HL-60/S4 (cell line): ENCODE data around the gene TDRD9.
"Not testable (repeated sequence)": the region's sequence is repeated elsewhere in the genome, so short reads cannot be mapped to it uniquely, and the experiment has no call there.

Experiments used
- in situ Hi-C: fragments of 300-500 bp; cut with MboI; formaldehyde crosslinking; loops from 2 replicates; pipeline ENCODE4 v1.14.3; 2022; ENCODE audit warnings: low sequenced_read_pairs

TDRD9 gene, protein sequence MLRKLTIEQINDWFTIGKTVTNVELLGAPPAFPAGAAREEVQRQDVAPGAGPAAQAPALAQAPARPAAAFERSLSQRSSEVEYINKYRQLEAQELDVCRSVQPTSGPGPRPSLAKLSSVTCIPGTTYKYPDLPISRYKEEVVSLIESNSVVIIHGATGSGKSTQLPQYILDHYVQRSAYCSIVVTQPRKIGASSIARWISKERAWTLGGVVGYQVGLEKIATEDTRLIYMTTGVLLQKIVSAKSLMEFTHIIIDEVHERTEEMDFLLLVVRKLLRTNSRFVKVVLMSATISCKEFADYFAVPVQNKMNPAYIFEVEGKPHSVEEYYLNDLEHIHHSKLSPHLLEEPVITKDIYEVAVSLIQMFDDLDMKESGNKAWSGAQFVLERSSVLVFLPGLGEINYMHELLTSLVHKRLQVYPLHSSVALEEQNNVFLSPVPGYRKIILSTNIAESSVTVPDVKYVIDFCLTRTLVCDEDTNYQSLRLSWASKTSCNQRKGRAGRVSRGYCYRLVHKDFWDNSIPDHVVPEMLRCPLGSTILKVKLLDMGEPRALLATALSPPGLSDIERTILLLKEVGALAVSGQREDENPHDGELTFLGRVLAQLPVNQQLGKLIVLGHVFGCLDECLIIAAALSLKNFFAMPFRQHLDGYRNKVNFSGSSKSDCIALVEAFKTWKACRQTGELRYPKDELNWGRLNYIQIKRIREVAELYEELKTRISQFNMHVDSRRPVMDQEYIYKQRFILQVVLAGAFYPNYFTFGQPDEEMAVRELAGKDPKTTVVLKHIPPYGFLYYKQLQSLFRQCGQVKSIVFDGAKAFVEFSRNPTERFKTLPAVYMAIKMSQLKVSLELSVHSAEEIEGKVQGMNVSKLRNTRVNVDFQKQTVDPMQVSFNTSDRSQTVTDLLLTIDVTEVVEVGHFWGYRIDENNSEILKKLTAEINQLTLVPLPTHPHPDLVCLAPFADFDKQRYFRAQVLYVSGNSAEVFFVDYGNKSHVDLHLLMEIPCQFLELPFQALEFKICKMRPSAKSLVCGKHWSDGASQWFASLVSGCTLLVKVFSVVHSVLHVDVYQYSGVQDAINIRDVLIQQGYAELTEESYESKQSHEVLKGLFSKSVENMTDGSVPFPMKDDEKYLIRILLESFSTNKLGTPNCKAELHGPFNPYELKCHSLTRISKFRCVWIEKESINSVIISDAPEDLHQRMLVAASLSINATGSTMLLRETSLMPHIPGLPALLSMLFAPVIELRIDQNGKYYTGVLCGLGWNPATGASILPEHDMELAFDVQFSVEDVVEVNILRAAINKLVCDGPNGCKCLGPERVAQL (N-terminal part only)

DNA sequence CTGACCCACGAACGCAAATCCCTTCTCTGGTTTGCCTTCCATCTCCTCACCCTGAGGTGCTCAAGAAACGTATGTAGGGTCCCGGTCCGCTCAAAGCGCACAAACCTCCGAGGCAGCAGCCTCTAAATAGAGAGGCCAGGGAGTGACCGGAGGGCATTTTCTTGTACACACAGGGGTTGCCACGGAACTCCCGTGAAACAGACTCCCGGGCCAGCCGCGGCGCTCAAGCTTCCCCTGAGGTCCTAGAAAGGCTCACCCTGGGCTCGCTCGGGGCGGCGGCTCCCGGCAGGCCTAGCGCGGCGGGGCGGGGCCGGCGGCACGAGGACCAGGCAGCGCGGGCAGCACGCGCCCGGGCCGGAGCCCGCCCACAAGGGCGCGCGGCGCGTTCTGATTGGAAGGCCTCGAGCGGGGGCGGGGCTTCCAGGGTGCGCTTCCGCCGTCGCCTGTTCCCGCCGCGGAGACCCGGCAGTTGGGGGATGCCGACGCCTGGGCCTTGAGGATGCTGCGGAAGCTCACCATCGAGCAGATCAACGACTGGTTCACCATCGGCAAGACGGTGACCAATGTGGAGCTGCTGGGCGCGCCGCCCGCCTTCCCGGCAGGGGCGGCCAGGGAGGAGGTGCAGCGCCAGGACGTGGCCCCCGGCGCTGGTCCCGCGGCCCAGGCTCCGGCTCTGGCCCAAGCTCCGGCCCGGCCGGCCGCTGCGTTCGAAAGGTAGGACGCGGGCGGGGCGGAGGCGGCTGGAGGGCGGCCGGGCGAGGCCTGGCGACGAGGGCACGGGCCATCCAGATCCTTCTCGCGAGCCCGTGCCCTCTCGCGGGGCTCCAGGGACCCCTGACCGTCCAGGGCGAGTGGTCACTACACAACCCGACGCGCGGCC lies at the start of gene TDRD9:
Gene TDRD9, plus strand, starts transcription at position 446 of the 880 bp plus-strand sequence. Its CDS starts 54 bp downstream, at position 500.
- in situ Hi-C loops, result no loop called here

DNA sequence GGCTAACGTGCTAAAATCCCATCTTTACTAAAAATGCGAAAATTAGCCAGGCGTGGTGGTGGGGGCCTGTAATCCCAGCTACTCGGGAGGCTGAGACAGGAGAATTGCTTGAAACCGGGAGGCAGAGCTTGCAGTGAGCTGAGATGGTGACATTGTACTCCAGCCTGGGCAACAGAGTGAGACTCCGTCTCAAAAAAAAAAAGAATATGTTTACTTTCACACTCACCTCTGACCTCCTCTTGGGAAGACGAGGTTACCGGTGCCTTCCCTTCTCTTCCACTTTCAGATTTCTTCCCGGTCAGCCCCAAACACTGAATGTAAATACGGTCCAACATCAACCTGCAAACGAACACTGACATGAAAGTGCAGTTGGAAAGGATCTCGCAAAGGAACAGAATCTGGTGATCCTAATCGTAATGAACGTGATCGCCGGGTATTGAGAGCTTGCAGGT lies 49.1 kb upstream of the TDRD9 start:
- in situ Hi-C loops, result no loop called here

DNA sequence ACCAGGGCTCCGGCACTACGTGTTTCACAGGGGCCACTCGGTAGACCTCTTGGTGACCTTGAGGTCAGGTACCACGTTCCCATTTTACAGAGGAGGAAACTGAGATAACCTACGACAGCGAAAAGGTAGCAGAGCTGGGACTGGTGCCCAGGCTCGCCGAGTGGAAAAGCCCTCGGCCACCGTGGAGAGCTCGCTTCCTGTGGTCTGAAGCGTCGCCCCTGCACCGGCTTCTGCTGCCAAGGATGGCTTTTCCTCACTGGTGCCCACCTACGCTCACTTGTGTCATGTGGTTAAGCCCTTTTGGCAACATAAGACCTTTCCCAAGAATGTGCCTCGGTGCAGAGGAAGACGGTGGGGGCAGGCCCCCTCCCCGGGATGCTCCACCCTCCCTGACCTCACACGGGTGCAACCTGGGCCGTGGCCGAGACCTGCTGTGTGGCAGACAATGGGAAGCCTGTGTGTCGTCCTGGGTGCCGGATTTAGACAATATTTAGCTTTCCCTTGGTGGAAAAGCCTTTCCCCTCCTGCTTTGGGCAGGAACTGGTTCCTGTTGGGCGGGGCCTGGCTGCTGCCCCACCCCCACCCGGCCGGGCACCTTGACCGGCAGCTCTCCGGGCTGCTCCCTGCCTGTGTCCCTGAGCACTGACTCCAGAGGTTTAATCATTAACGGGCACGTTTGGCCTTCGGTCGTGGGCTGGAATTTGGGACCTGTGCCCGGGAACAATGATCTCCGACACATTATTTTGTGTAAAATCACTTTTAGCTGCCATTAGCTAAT lies 48.5 kb upstream of the TDRD9 start:
- in situ Hi-C loops, result no loop called here

DNA sequence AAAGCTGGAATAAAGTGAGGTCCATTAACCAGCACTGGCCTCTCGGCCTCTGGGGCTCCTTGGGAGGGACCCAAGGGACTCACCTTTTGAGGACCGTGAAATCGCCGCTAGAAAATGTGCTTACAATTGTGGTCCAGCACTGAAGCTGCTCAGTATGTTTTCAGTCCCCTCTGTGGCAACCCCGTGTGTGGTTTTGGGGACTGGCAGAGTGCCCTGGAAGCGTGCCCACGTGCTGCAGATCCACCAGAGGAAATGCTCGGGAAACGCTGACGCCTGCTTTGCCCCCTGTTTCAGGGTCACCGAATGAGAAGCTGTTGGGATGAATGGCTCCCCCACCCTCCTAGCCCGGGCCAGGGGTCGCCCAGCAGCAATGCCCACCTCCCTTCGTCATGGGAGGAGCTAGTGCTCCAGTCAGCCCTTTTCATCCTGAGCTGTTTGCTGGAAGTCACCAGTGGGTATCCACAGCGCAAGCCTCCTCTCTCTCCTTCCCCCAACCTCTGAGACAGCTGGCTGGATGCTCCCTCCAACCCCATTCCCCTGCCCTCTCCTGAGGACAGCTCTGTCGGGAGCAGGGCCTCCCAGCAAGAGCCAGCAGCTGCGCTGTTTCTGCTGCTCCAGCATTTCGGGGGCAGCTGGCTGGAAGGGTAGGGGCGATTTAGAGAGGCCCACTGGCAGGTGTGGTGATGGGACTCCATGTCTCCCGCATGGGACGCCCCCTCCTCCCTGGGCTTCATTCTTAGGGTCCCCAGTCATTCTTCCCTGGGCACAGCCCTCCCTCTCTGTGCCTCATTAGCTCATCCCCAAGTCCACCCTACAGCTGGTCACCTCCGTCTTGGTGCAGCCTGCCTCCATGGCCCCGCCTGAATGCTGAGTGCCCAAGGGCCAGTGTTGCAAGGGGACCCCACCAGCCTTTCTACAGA lies 47.6 kb upstream of the TDRD9 start:
- in situ Hi-C loops, result no loop called here

DNA sequence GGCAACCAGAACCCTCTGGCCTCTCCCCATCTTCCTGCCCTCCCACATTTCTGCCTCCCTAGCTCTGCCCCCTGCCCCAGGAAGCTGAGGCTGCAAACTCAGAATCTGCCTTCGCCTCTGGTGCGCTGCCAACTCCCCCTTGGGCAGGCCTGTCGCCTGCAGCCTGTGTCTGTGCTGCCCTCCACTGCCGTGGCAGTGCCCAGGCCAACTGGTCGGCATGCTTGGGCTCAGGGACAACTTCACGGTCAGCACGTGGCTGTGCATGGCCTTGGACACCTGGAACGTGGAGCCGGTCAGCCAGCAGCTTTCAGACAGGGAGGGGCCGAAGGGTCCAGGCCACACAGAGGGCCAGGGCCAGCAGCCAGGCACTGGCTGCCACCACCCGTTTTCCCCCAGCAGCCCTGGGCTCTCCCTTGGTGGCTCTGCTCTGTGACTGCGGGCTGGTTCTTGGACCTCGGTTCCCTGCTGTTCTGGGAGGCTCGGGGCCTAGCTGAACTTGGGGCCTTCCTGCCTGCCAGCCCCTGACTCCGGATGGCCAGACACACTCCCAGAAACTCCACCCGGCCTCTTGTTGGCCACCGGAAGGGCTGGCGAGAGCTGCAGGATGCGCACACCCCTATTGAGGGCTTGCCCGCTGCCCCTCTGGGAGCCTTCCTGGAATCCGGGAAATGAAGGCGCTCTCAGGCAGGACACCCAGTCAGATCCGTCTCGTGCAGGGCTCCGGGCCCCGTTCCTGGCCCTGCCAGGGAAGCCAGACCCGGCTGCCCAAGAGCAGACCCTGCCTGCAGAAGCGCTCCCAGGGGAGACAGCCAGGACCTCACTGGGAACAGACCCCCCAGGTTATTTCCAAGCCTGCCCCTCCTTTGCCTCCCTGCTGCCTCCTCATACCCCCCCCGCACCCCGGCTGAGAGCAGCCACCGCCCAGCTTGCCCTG lies 46.7 kb upstream of the TDRD9 start:
- in situ Hi-C loops, result no loop called here

DNA sequence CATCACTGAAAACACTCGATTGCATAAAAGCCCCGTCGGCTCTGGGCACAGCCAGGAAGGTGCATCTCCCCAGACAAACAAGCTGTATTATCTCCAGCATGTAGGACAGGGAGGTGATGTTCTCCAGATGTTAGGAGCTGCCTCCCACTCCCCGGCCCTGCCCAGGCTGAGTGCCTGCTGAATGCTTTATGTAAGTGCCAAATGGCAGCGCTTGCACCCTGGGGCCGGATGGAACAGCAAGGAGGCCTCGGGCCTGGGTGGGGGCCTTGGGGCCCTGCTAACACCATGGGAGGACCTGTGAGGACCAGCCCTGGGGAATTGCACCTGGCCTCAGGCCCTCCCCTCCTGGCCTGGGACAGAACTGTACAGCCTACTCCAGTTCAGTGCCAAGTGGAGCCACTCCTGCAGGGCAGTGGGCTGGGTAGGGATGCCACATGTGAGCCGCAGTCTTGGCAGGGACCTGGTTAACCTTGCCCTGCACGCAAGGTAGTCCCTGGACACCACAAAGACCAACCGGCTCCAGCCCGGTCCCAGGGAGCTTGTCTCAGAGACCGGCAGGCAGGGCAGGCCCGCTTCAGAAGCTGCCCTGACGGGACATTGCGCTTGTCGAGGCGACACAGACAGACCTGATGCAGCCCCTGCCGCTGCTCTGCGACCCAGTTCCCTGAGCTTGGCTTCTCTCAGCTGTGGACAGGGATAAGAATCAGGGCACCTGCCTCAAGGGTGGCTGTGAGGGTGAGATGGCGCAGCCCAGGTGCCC lies 45.6 kb upstream of the TDRD9 start:
- in situ Hi-C loops, result no loop called here

DNA sequence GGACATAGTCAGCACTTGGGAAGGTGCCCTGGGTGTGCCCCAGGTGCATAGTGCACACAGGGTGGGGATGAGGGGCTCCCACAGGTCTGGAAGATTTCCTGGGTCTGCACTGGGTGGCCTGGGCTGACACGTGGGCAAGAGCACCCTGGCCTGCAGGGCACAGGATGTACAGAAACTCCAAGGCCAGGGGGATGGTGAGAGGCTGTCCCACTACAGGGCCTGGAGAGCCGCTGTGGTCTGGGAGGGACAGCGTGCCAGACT lies 45.1 kb upstream of the TDRD9 start:
- in situ Hi-C loops, result no loop called here

DNA sequence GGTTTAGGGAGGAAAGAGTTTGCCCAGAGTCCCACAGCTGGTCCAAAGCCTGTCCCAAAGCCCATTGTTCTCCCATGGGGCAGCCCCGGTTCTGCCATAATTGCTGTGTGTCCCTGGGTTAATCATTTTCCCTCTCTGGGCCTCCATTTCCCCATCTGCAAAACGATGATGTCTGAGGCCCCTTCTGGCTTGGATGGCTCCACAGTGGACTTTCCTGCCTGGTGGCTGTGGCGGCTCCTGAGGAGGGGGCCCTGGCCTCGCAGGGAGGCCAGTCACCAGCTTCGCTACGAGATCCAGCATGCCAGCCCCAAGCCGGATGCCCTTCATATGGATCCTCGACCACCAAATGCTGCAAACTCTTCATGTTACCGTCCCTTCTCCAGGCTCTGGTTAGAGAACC lies 43.4 kb upstream of the TDRD9 start:
- in situ Hi-C loops, result no loop called here

DNA sequence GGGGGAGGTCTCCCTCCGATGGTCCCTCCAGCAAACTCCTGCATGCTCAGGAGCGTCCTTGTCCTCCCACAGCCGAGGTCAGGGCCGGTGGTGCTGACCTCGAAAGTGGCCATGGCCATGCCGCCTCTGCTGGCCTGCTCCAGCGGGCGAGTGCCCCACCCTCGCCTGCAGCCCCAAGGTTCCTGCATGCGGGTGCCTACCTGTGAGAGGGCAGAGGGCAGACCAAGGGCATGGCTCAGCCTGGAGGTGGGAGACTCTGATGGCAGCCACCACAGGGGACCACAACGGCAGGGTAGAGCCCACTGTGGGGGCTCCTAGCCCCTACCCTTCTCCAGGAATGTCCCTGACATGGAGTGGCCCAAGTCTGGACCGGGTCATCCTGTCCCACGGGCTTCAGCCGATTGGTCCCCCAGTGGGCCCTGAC lies 42.7 kb upstream of the TDRD9 start:
- in situ Hi-C loops, result no loop called here

DNA sequence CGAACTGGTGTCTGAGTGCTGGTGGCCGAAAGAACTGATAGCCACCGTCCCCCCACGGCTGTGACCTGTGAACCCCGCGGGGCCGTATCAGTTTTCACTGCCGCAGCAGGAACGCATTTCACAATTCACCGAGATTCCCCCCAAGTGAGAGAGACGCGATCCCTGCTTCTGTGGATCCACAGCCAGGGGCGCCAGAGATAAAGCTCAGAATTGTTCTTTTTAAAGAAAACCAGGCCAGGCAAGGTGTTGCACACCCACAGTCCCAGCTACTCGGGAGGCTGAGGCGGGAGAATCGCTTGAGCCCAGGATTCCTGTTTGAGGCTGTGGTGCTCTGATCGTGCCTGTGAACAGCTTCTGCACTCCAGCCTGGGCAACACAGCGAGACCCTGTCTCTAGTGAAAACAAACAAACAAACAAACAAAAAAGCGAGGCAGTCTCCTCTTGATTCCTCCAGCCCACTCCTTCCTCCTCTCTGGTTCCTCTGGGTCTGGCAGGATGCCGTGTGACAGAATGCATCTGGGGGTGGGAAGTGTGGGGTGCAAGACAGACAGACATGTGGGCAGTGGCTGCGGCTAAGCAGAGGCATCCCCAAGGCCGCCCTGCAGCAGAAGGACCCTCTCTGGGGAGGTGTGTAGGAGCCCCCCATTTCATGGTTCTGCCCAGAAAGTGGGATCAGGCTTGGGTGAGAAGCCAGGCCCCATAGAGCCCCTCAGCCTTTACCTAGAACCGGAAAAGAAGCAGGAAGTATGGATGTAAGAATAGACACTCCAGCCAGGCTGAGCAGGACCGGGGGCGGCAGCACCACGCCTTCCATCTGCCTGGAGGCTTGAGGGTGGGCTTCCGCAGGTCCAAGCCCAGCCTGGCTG lies 41.7 kb upstream of the TDRD9 start:
- in situ Hi-C loops, result no loop called here

DNA sequence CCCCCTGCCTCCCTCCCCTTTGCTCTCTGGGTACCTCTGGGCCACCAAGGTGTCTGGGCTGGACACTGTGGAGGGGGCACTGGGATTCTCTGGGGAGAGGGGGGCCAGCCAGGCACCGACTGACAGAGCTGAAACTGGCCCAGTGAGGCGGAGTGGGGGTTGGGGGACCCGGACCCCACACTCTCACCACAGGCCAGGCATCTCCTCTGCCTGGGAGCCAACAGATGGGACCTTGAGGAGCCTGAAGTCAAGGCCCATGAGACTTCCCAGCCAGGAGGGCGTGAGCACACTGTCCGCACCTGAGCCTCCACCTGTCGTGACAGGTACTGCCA lies 41.1 kb upstream of the TDRD9 start:
- in situ Hi-C loops, result no loop called here

DNA sequence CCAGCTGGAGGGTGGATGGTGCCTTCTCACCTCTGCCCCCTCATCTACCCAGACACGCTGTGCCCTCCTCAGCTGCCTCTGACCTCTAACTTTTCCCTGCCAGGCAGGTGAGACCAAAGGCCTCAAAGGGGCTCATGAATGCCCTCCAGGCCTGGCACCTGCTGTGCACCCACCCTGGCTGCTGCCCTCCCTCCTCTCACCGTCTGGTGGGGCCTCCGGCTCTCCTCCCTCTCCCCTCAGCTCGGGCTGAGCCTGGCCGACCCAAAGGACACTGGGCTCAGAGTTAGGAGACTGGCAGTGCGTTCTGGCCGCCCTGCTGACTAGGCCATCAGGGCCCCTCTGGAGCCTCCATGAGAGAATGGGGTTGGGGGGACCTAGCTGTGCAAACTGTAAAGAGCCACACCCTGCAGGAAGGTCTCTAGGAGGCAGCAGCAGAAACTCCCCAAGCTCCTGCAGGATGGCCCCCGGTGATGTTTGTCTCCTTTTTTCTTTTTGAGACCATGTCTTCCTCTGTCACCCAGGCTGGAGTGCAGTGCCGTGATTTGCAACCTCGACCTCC lies 40.6 kb upstream of the TDRD9 start:
- in situ Hi-C loops, result no loop called here

DNA sequence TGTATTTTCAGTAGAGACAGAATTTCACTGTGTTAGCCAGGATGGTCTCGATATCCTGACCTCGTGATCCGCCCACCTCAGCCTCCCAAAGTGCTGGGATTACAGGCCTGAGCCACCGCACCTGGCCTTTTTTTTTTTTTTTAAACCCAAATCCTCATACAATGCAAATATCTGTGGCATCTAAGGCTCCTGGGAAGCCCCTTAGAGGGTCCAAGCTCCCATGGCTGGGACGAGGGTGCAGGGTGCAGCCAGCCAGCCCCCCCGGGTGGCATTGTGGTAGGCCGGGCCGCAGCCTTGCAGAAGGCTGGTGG lies 39.3 kb upstream of the TDRD9 start:
- in situ Hi-C loops, result not testable (repeated sequence)

DNA sequence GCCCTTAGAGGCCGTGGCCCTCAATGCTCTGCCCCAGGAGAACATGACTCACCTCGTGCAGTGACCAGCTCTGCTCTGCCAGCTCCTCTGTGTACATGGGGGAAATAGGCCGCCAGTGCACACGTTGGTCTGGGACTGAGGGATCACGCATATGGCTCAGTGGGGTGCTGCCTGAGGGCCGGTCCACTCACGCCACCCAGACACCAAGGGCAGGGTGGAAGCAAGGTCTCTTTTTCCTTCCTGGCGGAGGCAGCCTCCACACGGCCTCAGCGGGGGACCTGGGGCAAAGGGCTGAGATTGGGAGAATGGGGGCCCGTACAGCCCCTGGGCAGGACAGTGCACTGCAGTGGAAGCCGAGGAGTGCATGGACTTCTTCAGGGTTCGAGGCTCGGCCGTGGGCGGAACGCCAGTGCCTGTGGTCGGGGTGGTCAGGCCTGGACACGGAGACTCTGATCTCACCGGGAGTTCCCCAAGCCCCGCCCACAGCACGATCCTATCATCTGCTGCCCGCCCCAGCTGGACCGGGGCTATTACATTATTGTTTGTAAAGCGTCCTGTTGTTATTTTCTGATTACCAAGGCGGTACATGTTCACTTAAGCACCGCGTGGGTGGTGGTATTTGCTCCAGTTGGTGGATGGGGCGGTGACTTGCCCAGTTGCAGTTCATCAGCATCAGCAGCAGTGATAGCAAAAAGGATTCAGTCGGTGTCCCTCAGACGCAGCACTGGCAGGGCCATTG lies 38.8 kb upstream of the TDRD9 start:
- in situ Hi-C loops, result no loop called here

DNA sequence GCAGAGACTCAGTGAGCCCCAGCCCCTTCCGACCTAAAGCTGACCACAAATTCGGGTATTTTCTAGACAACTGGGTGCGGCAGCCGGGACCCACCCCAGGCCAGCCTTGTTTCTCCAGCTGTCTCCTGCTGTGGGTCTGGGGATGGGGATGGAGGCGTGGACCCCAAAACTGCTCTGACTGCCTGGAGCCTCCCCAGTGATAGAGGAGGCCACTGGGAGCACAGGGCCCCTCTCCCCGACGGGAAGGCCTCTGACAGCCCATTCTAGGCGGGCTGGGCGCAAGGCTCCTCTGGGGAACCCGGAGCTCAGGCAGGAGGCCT lies 38.2 kb upstream of the TDRD9 start:
- in situ Hi-C loops, result no loop called here
